ENCODE data around the gene ATF1. TPM values are rescaled to one million over a fixed set of nuclear protein-coding genes. Genes with fewer than 3 reads are reported as not detected.

ATF1 gene
- total RNA-seq, 1 experiment from 2014 or later: 26.5 TPM

DNA sequence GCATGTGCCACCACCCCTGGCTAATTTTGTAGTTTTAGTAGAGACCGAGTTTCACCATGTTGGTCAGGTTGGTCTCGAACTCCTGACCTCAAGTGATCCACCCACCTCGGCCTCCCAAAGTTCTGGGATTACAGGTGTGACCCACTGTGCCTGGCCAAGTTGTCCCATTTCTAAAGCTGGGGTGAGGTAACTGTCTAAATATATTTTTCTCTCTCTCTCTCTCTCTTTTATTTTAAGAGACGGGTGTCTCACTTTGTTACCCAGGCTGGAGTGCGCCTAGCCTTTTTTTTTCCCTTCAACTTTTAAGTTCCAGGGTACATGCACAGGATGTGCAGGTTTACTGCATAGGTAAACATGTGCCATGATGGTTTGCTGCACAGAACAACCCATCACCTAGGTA lies 8.6 kb downstream of the ATF1 start:
- Histone ChIP-seq H3K36me3 (replicated peaks; ENCODE audit: control insufficient read depth, insufficient read depth, low read length) (no peaks in the 10 kb centered on the region), H3K27me3 (ENCODE audit: control insufficient read depth, insufficient read depth, low read length) (no peaks in the 10 kb centered on the region), H3K4me3 (ENCODE audit: insufficient read depth, low read depth, low read length) (no peak overlapping the region)
- DNase-seq: no peak

DNA sequence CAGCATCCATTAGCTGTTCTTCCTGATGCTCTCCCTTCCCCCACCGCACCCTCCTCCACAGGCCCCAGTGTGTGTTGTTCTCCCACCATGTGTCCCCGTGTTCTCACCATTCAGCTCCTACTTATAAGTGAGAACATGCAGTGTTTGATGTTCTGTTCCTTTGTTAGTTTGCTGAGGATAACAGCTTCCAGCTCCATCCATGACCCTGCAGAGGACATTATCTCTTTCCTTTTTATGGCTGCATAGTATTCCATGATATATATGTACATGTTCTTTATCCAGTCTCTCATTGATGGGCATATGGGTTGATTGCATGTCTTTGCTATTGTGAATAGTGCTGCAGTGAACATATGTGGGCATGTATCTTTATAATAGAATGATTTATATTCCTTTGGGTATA lies 9.0 kb downstream of the ATF1 start:
- H3K27me3 ChIP-seq (ENCODE audit: control insufficient read depth, insufficient read depth, low read length): no peaks in the 10 kb centered on the region
- H3K4me3 ChIP-seq (ENCODE audit: insufficient read depth, low read depth, low read length): no peak overlapping the region
- no peaks in the 10 kb centered on the region for H3K36me3 ChIP-seq (replicated peaks; ENCODE audit: control insufficient read depth, insufficient read depth, low read length)
- DNase-seq: no peak

GRCh38 chr12:50775251-50775650 lies 11.3 kb downstream of the ATF1 start:
- no peak for DNase-seq
- no peaks in the 10 kb centered on the region for H3K36me3 ChIP-seq (replicated peaks; ENCODE audit: control insufficient read depth, insufficient read depth, low read length)
- H3K27me3 ChIP-seq (ENCODE audit: control insufficient read depth, insufficient read depth, low read length): no peaks in the 10 kb centered on the region
- no peak overlapping the region for H3K4me3 ChIP-seq (ENCODE audit: insufficient read depth, low read depth, low read length)

GRCh38 chr12:50776749-50777728 lies 13.1 kb downstream of the ATF1 start:
- no peak for DNase-seq
- H3K4me3 ChIP-seq (ENCODE audit: insufficient read depth, low read depth, low read length): no peak overlapping the region
- H3K36me3 ChIP-seq (replicated peaks; ENCODE audit: control insufficient read depth, insufficient read depth, low read length): no peaks in the 10 kb centered on the region; the same call in 1 of the 2 replicates
- no peaks in the 10 kb centered on the region for H3K27me3 ChIP-seq (ENCODE audit: control insufficient read depth, insufficient read depth, low read length)

DNA sequence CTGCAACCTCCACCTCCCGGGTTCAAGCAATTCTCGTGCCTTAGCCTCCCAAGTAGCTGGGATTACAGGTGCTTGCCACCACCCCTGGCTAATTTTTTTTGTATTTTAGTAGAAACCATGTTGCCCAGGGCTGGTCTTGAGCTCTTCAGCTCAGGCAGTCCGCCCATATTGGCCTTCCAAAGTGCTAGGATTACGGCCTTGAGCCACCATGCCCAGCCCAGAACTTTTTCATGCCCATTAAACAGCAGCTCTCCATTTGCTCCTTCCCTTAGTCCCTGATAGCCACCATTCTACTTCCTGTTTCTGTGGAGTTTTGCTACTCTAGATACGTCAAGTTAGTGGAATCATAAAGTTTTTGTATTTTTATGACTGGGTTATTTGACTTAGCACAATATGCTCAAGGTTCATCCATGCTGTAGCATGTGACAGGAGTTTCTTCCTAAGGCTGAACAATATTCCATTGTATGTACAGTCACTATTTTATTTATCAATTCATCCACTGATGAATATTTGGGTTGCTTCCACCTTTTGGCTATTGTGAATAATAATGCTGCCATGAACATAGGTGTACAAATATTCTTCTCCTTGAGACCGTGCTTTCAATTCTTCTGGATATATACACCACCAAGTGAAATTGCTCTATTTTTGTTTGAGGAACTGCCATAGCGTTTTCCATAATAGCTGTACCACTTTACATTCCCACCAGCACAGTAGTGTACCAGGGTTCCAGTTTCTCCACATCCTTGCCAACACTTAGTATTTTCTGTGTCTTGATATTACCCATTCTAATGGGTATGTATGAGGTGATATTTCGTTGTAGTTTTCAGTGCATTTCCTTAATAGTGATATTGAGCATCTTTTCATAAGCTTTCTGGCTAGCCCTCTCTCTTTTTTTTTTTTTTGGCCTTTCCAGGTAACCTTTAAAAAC lies 15.0 kb downstream of the ATF1 start:
- H3K4me3 ChIP-seq (ENCODE audit: insufficient read depth, low read depth, low read length): no peak overlapping the region
- no peak for DNase-seq
- H3K27me3 ChIP-seq (ENCODE audit: control insufficient read depth, insufficient read depth, low read length): no peaks in the 10 kb centered on the region
- H3K36me3 ChIP-seq (replicated peaks; ENCODE audit: control insufficient read depth, insufficient read depth, low read length): no peaks in the 10 kb centered on the region; the same call in 1 of the 2 replicates

GRCh38 chr12:50780013-50780412 lies 16.1 kb downstream of the ATF1 start:
- Histone ChIP-seq H3K27me3 (ENCODE audit: control insufficient read depth, insufficient read depth, low read length) (no peaks in the 10 kb centered on the region), H3K36me3 (replicated peaks; ENCODE audit: control insufficient read depth, insufficient read depth, low read length) (no peaks in the 10 kb centered on the region; the same call in 1 of the 2 replicates), H3K4me3 (ENCODE audit: insufficient read depth, low read depth, low read length) (no peak overlapping the region)
- DNase-seq: no peak

DNA sequence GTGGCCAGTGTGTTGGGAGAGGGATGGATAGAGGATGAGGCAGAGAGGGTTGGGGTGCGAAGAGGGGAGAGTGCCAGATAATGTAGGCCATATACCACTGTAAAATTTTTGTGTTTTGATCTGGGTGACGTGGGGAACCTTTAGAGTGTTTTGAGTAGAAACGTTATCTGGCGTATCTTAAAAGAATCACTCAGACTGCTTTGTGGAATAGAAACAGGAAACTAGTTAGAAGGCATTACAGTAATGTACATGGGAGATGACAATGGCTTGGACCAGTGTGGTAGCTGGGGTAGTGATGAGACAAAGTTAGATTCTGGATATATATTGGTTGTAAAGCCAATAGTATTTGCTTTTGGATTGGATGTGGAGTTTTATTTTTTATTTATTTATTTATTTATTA lies 20.6 kb downstream of the ATF1 start:
- no peak for DNase-seq
- Histone ChIP-seq H3K4me3 (ENCODE audit: insufficient read depth, low read depth, low read length) (no peak overlapping the region), H3K27me3 (ENCODE audit: control insufficient read depth, insufficient read depth, low read length) (no peaks in the 10 kb centered on the region), H3K36me3 (replicated peaks; ENCODE audit: control insufficient read depth, insufficient read depth, low read length) (no peaks in the 10 kb centered on the region; the same call in 1 of the 2 replicates)

DNA sequence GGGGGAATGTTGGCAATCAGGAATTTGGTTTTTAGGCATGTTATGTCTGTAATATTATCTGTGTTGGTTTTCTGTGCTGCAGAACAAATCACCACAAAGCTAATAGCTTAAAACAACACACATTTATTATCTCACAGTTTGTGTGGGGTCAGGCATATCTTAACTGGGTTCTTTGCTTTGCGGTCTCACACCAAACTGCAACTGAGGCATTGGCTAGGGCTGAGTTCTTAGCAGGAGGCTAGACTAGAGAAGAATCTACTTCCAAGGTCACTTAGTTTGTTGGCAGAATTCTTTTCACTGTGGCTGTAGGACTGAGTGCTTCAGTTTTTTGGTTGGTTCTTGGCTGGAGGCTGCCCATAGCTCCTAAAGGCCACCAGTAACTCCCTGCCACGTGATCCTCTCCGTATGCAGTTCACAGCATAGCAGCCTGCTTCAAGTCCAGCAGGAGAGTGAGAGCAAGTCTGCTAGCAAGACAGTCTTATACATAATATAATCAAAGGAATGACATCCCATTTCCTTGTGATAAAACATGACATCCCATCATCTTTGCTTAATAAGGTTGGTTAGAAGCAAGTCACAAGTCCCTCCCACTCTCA lies 21.6 kb downstream of the ATF1 start:
- no peak for DNase-seq
- no peaks in the 10 kb centered on the region for H3K27me3 ChIP-seq (ENCODE audit: control insufficient read depth, insufficient read depth, low read length)
- H3K36me3 ChIP-seq (replicated peaks; ENCODE audit: control insufficient read depth, insufficient read depth, low read length): no peaks in the 10 kb centered on the region; the same call in 1 of the 2 replicates
- H3K4me3 ChIP-seq (ENCODE audit: insufficient read depth, low read depth, low read length): no peak overlapping the region

DNA sequence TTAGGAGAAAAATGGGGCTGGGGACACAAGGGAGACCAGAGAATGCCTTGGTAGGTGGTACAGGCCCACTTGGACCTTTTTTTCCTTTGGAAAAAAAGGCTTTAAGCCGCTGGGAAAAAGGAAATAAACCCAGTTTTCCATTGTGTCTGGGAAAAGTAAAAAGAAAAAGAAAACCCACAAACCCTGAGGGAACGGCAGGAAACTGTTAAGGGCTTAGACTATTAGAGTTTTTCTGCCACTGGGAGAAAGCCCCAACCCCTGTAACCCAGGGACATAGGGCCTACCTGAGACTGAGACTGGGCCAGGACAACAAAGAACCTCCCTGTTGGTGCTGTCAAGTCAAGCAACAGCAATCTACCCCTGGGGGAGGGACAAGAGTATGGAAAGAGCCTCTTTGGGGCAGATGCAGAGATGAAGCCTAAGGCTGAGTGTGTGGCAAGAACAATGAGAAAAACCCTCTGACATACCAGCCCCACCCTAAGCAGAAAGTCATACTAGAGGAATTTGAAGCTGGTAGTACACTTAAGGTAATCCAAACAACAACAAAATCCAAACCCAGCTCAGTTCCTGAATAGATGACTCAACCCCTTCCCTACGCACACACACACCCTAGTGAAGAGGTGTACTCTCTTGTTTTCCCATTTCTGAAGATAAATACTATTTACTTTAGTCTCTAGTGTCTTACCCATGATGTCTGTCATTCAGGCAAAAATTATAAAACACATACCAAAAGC lies 22.8 kb downstream of the ATF1 start:
- no peak overlapping the region for H3K4me3 ChIP-seq (ENCODE audit: insufficient read depth, low read depth, low read length)
- DNase-seq: no peak
- H3K36me3 ChIP-seq (replicated peaks; ENCODE audit: control insufficient read depth, insufficient read depth, low read length): no peaks in the 10 kb centered on the region
- H3K27me3 ChIP-seq (ENCODE audit: control insufficient read depth, insufficient read depth, low read length): no peaks in the 10 kb centered on the region

DNA sequence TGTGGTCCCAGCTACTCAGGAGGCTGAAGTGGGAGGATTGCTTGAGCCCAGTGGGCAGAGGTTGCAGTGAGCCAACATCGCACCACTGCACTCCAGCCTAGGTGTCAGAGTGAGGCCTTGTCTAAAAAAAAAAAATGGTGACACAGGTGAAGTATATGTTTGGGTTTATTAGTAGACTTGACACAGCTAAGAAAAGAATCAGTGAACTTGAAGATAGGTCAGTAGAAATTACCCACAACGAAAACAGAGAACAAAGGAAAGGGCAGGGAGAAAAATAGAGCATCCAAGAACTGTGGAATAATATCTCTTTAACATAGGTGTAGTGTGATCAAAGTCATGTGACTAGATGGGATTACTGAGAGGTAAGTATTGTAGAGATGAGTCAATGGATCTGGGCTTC lies 23.7 kb downstream of the ATF1 start:
- H3K4me3 ChIP-seq (ENCODE audit: insufficient read depth, low read depth, low read length): no peak overlapping the region
- no peaks in the 10 kb centered on the region for H3K27me3 ChIP-seq (ENCODE audit: control insufficient read depth, insufficient read depth, low read length)
- H3K36me3 ChIP-seq (replicated peaks; ENCODE audit: control insufficient read depth, insufficient read depth, low read length): no peaks in the 10 kb centered on the region
- DNase-seq: no peak

DNA sequence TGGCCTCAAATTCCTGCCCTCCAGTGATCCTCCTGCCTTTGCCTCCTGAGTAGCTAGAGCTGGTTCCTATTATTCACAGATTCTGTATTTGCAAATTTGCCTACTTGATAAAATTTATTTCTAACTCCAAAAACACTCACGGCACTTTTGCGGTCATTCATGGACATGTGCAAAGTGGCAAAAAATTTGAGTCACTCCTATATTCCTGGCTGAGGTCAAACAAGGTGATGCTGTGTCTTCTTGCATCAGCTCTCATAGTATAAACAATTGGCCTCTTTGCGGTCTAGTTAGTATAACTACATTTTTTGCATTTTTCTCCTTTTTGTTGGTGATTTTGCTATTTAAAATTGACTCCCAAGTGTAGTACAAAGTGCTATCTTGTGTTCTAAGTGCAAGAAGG lies 24.7 kb downstream of the ATF1 start:
- Histone ChIP-seq H3K27me3 (ENCODE audit: control insufficient read depth, insufficient read depth, low read length) (no peaks in the 10 kb centered on the region), H3K36me3 (replicated peaks; ENCODE audit: control insufficient read depth, insufficient read depth, low read length) (no peaks in the 10 kb centered on the region), H3K4me3 (ENCODE audit: insufficient read depth, low read depth, low read length) (no peak overlapping the region)
- DNase-seq: no peak

GRCh38 chr12:50790081-50790480 lies 26.2 kb downstream of the ATF1 start:
- no peak for DNase-seq
- H3K27me3 ChIP-seq (ENCODE audit: control insufficient read depth, insufficient read depth, low read length): no peaks in the 10 kb centered on the region
- H3K4me3 ChIP-seq (ENCODE audit: insufficient read depth, low read depth, low read length): no peak overlapping the region
- H3K36me3 ChIP-seq (replicated peaks; ENCODE audit: control insufficient read depth, insufficient read depth, low read length): no peaks in the 10 kb centered on the region

- H3K4me3 ChIP-seq (ENCODE audit: insufficient read depth, low read depth, low read length): no peak overlapping the region
- DNase-seq: no peak
- H3K36me3 ChIP-seq (replicated peaks; ENCODE audit: control insufficient read depth, insufficient read depth, low read length): peaks cover 1% of the 10 kb centered on the region
- no peaks in the 10 kb centered on the region for H3K27me3 ChIP-seq (ENCODE audit: control insufficient read depth, insufficient read depth, low read length)
Observed at GRCh38 chr12:50799908-50800307, 36.0 kb downstream of the ATF1 start.

Measured in H7 (cell line).